MM.1S (cell line): ENCODE results near the gene RAD23B.
"Not testable (repeated sequence)": the region's sequence is repeated elsewhere in the genome, so short reads cannot be mapped to it uniquely, and the experiment has no call there.

Experiments
- DNase-seq: peaks from one replicate; pipeline ENCODE4 v3.0.0-alpha.2; 2015
- H2AFZ ChIP-seq: fragments of 300-600 bp; sonication (generic); 2 replicates; pipeline ENCODE4 v1.6.0; 2016; ENCODE audit warnings: antibody characterized with exemption, low read length
- H3F3A ChIP-seq: fragments of 300-600 bp; sonication (generic); 2 replicates; pipeline ENCODE4 v1.6.1; 2016; ENCODE audit warnings: mild to moderate bottlenecking, antibody characterized with exemption, low read length, moderate library complexity, mixed read lengths; ENCODE audit not compliant: insufficient read depth
- H3K27ac ChIP-seq: fragments of 300-600 bp; sonication (generic); 2 replicates; pipeline ENCODE4 v1.5.1; 2016; ENCODE audit warnings: mild to moderate bottlenecking, low read length
- H3K27me3 ChIP-seq: fragments of 300-600 bp; sonication (generic); replicated peaks from 2 replicates; pipeline ENCODE4 v1.6.0; 2016; ENCODE audit warnings: low read length; ENCODE audit not compliant: insufficient read depth
- H3K36me3 ChIP-seq: fragments of 300-600 bp; sonication (generic); replicated peaks from 2 replicates; pipeline ENCODE4 v1.6.1; 2016; ENCODE audit warnings: mild to moderate bottlenecking, low read length, mixed read lengths; ENCODE audit not compliant: insufficient read depth
- H3K4me1 ChIP-seq: fragments of 300-600 bp; sonication (generic); 2 replicates; pipeline ENCODE4 v1.6.1; 2016; ENCODE audit warnings: low read length, mixed read lengths
- H3K4me2 ChIP-seq: fragments of 300-600 bp; sonication (generic); 2 replicates; pipeline ENCODE4 v1.6.0; 2016; ENCODE audit warnings: low read depth, low read length
- H3K4me3 ChIP-seq: fragments of 300-600 bp; sonication (generic); 2 replicates; pipeline ENCODE4 v1.5.1; 2016; ENCODE audit warnings: low read length, mixed read lengths
- H3K79me2 ChIP-seq: fragments of 300-600 bp; sonication (generic); 2 replicates; pipeline ENCODE4 v1.6.1; 2016; ENCODE audit warnings: mixed run types, low read length, mixed read lengths
- H3K9ac ChIP-seq: fragments of 300-600 bp; sonication (generic); 2 replicates; pipeline ENCODE4 v1.6.1; 2016; ENCODE audit warnings: low read length, mixed read lengths
- H3K9me2 ChIP-seq: fragments of 300-600 bp; sonication (generic); replicated peaks from 2 replicates; pipeline ENCODE4 v1.6.1; 2016; ENCODE audit warnings: mild to moderate bottlenecking, low read length, mixed read lengths; ENCODE audit not compliant: insufficient read depth
- H3K9me3 ChIP-seq: fragments of 300-600 bp; sonication (generic); replicated peaks from 2 replicates; pipeline ENCODE4 v1.6.1; 2016; ENCODE audit warnings: mild to moderate bottlenecking, low read length, mixed read lengths; ENCODE audit not compliant: insufficient read depth
- H4K20me1 ChIP-seq: fragments of 300-600 bp; sonication (generic); 2 replicates; pipeline ENCODE4 v1.6.1; 2016; ENCODE audit warnings: mild to moderate bottlenecking, low read length, moderate library complexity, mixed read lengths; ENCODE audit not compliant: insufficient read depth
- CTCF ChIP-seq: fragments of 300-600 bp; sonication (generic); IDR thresholded peaks from 2 replicates; pipeline ENCODE4 v1.5.1; 2016; ENCODE audit warnings: antibody characterized with exemption, low read length, mixed read lengths
- EZH2 ChIP-seq: fragments of 300-600 bp; sonication (generic); optimal IDR thresholded peaks from 2 replicates; pipeline ENCODE3; 2017; ENCODE audit warnings: low read depth, mild to moderate bottlenecking, antibody characterized with exemption, low read length, mixed read lengths
- EZH2phosphoT487 ChIP-seq: fragments of 300-600 bp; sonication (generic); IDR thresholded peaks from 2 replicates; pipeline ENCODE4 v1.6.1; 2018; ENCODE audit warnings: antibody characterized with exemption, low read length

RAD23B gene

DNA sequence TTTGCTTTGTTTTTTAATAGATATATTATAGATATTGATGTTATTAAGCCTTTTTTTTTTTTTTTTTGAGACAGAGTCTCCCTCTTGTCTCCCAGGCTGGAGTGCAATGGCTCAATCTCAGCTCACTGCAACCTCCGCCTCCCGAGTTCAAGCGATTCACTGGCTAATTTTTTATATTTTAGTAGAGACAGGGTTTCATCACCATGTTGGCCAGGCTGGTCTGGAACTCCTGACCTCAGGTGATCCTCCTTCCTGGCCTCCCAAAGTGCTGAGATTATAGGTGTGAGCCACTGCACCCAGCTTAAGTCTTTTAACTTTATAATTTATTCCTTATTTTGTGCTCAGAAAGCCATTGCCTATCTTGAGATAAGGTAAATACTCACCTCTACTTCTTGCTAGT is 24.2 kb upstream of the RAD23B start:
- H3K4me2 ChIP-seq = no peak overlapping the region
- H3K9ac ChIP-seq = no peak overlapping the region
- H3K79me2 ChIP-seq = no peaks in the 10 kb centered on the region
- no peaks in the 10 kb centered on the region for H3K36me3 ChIP-seq
- H3F3A ChIP-seq = no peaks in the 10 kb centered on the region
- no peaks in the 10 kb centered on the region for H3K9me2 ChIP-seq
- H3K4me1 ChIP-seq = no peaks in the 10 kb centered on the region
- H3K9me3 ChIP-seq = no peaks in the 10 kb centered on the region
- no peak for DNase-seq
- H3K27me3 ChIP-seq = no peaks in the 10 kb centered on the region
- no peak overlapping the region for H3K4me3 ChIP-seq
- H3K27ac ChIP-seq = no peak overlapping the region
- no peaks in the 10 kb centered on the region for H4K20me1 ChIP-seq
- H2AFZ ChIP-seq = no peak overlapping the region
- TF ChIP-seq EZH2phosphoT487 (no peak), CTCF (no peak), EZH2 (no peak)

GRCh38 chr9:107259751-107260313 is 23.2 kb upstream of the RAD23B start:
- not testable (repeated sequence) for H3K9ac ChIP-seq, H3F3A ChIP-seq, H2AFZ ChIP-seq, DNase-seq, H3K79me2 ChIP-seq, H3K4me2 ChIP-seq, H4K20me1 ChIP-seq, H3K9me3 ChIP-seq, H3K4me1 ChIP-seq, H3K36me3 ChIP-seq, H3K27me3 ChIP-seq, H3K4me3 ChIP-seq, H3K9me2 ChIP-seq, H3K27ac ChIP-seq

DNA sequence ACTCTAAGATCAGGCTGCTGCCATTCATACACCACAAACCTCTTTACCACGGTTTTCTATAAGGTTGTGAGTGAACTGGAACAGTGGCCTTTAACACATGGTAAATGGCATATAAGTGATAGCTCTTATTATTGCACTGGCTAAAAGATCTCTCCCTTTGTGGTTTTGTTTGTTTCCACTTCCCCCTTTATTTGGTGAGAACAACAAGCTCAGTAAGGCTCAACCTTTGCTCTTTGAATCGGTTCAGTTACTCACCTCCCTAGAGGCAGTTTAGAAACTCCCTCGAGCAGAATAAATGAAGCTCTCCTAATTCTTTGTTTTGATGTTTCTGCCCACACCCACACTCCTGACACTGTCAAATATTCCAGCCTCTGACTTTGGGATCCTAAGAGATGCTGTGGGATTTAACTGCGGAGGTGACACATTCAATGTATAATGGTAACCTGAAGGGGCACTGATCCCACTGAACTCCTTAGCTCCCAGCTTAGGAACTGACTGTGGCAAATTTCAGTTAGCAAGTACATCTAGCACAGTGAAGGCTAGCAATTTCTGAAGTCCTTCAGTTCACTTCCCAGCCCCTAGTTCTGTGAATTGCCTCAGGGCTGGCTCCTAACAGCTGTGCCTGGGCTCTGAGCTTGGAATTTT is 22.5 kb upstream of the RAD23B start:
- no peak overlapping the region for H2AFZ ChIP-seq
- H3K9me3 ChIP-seq = no peaks in the 10 kb centered on the region
- peak; percentile 9 for DNase-seq
- H3K4me2 ChIP-seq = no peak overlapping the region
- no peaks in the 10 kb centered on the region for H3K9me2 ChIP-seq
- H3K36me3 ChIP-seq = no peaks in the 10 kb centered on the region
- no peaks in the 10 kb centered on the region for H3K4me1 ChIP-seq
- no peak overlapping the region for H3K27ac ChIP-seq
- no peaks in the 10 kb centered on the region for H3F3A ChIP-seq
- H3K79me2 ChIP-seq = no peaks in the 10 kb centered on the region
- TF ChIP-seq EZH2phosphoT487 (no peak), CTCF (no peak), EZH2 (no peak)
- no peak overlapping the region for H3K9ac ChIP-seq
- H3K27me3 ChIP-seq = no peaks in the 10 kb centered on the region
- H3K4me3 ChIP-seq = no peak overlapping the region
- H4K20me1 ChIP-seq = no peaks in the 10 kb centered on the region

DNA sequence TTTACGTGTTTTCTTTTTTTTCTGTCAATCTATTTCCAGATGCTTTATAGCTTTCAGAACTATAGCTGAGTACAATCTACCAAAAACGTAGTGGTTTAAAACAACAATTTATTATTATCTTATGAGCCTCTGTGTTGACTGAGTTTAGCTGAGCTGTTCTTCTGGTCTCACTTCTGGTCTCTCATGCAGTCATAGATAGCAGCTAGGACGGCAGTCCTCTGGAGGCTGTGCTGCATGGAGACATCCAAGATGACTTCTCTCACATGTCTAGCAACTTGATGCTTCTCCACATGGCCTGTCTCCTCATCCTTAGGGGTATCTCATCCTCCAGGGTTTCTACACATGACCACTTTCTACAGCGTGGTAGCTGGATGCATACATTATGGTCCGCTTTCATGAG is 22.0 kb upstream of the RAD23B start:
- DNase-seq = no peak
- Histone ChIP-seq H3K4me3 (no peak overlapping the region), H3K4me2 (no peak overlapping the region)

More for the DNA sequence above, 22.0 kb upstream of the RAD23B start:
- Histone ChIP-seq H3F3A (no peaks in the 10 kb centered on the region), H2AFZ (no peak overlapping the region), H3K9ac (no peak overlapping the region), H3K9me2 (no peaks in the 10 kb centered on the region), H3K27ac (no peak overlapping the region), H3K9me3 (no peaks in the 10 kb centered on the region), H3K79me2 (no peaks in the 10 kb centered on the region), H3K4me1 (no peaks in the 10 kb centered on the region), H4K20me1 (no peaks in the 10 kb centered on the region), H3K36me3 (no peaks in the 10 kb centered on the region), H3K27me3 (no peaks in the 10 kb centered on the region)
- no peak for TF ChIP-seq EZH2phosphoT487
- TF ChIP-seq EZH2 = no peak
- no peak for TF ChIP-seq CTCF
